GM21367 (cell line): Measurements from ENCODE around the gene PAQR7.

Experiments
- ATAC-seq: cut with Tn5 transposase; IDR thresholded peaks from one replicate; pipeline ENCODE4 v1.9.1; 2021; ENCODE audit not compliant: unreplicated experiment

Gene PAQR7

DNA sequence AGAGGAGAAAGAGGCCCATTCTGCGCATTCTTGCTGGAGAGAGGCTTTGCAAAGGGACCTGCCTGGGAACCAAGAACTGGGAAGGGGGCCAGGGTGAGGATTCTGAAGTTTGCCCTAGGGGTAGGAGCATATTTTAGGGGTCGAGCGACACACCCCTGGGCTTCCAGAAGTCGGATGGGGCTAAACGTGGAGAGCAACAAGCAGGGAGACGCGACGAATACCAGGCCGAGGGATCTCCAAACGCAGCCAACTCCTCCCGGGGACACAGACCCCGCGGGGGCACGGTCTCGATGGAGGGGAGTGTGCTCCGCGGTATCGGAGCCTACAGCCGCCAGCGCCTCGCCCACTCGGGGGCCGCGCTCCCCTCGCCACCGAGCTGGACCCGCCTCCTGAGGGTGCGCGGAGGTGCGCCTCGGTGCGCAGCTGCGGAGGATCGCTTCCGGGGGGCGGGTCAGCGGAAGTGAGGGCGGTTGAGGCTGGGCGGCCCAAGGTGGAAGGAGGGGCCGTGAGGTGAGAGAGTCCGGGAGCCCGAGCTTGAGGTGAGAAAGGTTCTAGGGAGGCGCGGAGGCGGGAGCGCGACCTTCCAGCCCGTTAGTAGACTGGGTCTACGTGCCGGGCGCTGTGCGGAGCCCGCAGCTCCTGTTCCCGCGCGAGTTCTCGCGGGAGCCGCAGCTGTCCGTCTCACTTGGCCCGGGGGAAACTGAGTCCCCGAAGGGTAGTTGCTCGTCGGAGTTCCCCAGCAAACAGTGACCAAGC, 55.8 kb downstream of the PAQR7 start, which contains the start of gene MTFR1L:
Gene MTFR1L, plus strand, starts transcription at position 464 of the 756 bp plus-strand sequence. CDS start 3,151 bp downstream, outside the sequence.
- peak; percentile 62 for ATAC-seq

DNA sequence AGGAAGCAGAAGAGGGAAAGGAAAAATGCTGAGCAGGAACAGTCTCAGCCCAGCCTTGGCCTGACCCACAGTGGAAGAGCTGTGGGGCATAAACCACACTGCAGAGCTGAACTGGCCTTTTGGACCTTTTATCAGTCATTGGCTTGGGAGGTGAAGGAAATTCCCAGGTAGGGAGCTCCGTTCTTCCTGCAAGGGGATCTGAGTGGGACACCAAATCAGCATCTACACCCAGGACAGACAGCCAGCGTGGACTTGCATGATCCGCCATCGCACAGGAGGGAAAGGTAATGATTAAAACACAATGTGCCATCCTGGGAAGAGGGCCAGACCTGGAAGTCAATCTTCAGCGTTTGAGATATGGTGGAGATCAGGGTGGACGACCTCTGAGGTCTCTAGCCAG, 56.9 kb downstream of the PAQR7 start:
- no peak for ATAC-seq

DNA sequence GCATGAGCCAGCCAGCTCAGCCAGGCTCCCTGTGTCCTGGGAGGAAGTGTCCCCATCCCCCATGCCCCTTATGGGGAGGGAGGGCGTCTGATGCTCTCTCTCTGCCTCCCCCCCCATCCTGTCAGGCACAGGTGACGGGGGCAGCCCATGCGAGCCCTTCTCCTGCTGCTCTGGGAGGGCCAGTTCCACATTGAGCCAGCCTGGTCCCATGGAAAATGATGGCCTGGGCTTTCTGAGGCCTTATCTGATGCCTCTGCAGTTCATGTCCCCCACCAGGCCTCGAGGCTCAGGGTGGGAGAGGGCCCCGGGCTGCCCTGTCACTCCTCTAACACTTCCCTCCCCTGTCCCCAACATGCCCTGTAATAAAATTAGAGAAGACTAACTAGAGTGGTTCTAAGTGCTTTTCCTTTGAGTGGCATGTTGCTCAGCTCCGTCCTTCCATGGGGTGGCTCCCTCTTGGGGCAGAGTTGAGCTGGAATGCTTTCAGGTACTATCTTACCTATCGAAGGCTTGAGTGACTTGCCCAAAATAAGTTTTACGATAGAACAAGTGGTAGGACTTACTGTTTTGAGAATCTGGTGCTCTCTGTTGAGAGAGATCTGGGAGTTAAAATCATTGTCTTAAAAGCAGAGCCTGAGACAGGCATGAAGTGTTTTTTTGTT, 57.5 kb downstream of the PAQR7 start:
- no peak for ATAC-seq

DNA sequence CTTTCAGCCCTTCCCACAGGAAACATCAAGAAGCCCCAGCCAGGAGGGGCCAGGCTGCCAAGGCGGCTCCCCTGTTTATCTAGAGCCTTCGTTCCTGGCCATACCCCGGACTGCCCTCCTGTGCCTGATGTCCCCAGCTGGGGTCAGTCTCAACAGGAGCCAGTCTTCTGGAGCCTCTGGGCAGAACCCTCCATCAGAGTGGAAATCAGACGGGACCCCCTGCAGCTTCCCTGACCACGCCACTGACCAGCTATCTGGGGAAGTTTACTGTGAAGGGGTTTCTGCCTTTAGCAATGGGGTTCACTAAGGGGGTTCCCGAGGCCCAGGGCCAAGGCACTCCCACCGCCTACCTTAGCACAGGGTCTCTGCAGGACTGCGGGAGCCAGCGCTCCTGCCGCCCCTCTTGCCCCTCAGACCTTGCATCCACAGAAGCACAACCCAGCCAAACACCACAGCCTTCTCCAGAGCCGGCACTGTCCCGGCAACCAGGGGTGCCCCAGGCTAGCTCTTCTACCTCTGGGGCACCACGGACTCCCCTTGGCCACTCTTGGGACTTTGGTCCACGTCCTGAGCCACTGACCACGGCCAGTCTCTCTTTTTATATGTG, 59.3 kb downstream of the PAQR7 start:
- ATAC-seq, result no peak

DNA sequence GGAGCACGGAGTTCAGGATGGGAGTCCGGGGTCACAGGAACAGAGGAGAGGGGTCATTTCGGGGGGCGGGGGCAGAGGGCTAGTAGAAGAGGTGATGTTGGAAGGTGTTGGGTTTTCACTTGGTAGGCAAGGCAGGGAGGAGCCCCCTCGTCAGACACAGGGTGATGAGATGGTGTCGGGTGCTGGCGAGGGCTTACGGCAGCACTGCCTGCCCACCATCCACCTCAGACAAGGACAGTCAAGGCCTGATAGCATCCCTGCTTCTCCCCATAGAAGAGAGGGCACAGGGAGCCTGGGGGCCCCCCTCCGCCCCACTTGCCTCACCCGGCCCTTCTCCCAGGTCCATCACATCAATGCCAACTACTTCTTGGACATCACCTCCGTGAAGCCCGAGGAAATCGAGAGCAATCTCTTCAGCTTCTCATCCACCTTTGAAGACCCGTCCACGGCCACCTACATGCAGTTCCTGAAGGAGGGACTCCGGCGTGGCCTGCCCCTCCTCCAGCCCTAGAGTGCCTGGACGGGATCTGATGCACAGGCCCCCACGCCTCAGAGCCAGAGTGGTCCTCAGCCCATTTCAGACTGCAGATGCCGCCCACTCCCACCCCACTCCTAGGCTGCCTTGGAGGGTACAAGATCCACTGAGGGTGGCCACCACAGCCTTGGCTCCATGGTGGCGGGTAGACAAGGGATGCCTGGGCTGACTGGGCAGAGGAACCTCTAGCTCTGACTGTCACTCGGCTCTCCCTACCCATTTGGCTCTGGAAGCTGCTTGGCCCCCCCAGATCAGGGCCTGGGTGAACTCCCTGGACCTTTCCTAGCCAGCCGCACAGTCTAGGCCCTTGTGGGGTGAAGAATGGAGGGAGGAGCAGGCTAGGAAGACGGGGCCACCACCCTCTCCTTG, 60.0 kb downstream of the PAQR7 start:
- no peak for ATAC-seq

DNA sequence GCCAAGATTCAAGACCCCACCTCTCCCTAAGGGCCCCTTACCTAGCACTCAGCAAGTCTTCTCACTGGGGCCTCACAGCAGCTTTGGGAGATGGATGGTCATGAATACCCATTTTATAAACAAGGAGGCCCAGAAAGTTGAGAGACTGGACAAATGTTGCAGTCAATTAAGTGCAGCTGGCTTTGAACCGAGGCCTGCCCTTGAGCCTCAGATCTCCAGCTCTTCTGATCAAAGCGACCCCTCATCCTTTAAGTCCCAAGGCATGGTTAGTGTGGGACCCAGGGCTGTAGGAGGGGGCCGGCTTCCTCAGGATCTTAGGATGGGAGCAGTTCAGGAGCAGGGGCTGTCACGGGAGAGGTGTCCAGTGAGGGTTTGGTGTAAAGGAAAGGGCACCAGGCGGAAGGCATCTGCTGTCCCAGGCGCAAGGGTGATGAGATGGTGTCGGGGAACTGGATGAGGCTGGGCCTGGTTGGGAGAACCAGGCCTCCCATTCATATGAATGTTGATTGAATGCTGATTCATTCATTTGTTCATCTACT, 60.9 kb downstream of the PAQR7 start:
- ATAC-seq, result no peak

DNA sequence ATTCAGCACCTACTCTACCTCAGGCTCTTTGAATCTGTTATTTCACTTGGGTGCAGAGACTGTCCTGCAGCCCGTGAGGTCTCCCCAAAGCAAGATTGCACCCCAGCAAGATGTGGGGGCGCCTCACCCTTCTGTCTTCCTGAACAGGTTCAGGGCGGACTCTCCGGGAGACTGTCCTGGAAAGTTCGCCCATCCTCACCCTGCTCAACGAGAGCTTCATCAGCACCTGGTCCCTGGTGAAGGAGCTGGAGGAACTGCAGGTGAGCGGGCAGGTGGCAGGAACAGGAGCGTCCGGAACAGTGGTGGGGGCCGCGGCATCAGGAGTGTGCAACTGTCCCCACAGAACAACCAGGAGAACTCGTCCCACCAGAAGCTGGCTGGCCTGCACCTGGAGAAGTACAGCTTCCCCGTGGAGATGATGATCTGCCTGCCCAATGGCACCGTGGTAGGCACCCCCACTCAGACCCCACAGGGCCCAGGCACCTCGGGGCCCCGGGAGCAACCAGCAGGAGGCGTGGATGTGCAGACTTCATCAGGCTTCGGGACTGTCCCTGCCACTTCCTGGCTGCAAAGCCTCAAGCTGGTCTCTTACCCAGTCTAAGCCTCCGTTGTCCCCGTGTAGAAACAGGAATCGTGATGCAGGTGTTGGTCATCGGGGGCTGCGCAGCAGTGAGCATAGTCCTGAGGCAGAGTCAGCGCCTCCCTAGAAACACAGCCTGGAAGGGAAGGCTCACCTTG, 61.6 kb downstream of the PAQR7 start:
- no peak for ATAC-seq

DNA sequence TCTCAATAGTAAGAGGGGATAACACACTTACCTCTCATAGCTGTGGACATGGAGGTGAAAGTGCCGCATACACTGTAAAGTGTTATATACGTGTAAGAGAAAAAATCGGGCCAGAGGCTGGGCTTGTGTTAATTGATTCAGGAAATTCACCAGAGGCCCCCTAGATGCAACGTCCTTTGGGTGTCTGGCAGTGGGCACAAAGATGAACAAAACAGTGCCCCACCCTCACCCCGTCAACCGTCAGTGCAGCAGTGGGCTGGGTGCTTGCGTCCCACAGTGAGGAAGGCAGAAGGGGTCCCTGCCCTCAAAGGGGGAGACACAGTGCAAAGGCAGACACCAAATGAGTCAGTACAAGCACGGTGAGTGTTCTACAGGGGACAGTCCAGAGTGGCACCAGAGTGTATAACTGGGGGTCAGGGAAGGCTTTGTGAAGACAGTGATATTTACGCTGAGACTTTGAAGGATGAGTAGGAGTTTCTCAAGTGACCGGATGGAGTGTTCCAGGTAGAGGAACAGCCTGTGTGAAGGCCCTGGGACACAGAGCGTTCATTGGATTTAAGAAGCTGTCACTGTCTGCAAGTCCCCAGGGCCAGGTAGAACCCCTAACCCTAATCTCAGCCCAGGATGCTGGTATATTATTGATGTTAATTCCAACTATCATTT, 62.3 kb downstream of the PAQR7 start:
- ATAC-seq, result no peak
